GM23338 (cell line): ENCODE data around the gene SIK2.

Source experiments
- CREB1 ChIP-seq: fragments of 250-450 bp; sonication (Bioruptor Pico); IDR thresholded peaks from 2 replicates; pipeline ENCODE4 v1.5.0; 2020; ENCODE audit warnings: low read depth, mild to moderate bottlenecking, moderate library complexity
- EZH2 ChIP-seq: fragments of 200-600 bp; sonication (generic); IDR thresholded peaks from one replicate; pipeline ENCODE4 v1.8.0; 2017; ENCODE audit warnings: antibody characterized with exemption, mild to moderate bottlenecking, low read depth; ENCODE audit not compliant: unreplicated experiment
- EZH2phosphoT487 ChIP-seq: fragments of 200-600 bp; sonication (generic); IDR thresholded peaks from one replicate; pipeline ENCODE4 v1.8.1; 2018; ENCODE audit warnings: antibody characterized with exemption; ENCODE audit not compliant: unreplicated experiment
- POLR2AphosphoS5 ChIP-seq: IDR thresholded peaks from 2 replicates; pipeline ENCODE4 v1.6.1; 2016; ENCODE audit warnings: antibody characterized with exemption, low read depth
- TF ChIP-seq, protein P1 (sequence below), 2 experiments: fragments of 200-600 bp in 1 of 2; sonication (generic) in 1 of 2; conservative IDR thresholded peaks; 2 replicates each; pipeline versions ENCODE4 v1.5.1 to v1.6.1; 2016 to 2017; ENCODE audit warnings: antibody characterized with exemption in 2 of 2, low read depth in 2 of 2, mild to moderate bottlenecking in 2 of 2, moderate library complexity in 1 of 2
- TF ChIP-seq, protein P2 (sequence below): IDR thresholded peaks from one replicate; pipeline ENCODE4 v1.6.1; 2018; ENCODE audit warnings: antibody characterized with exemption; ENCODE audit not compliant: unreplicated experiment

DNA sequence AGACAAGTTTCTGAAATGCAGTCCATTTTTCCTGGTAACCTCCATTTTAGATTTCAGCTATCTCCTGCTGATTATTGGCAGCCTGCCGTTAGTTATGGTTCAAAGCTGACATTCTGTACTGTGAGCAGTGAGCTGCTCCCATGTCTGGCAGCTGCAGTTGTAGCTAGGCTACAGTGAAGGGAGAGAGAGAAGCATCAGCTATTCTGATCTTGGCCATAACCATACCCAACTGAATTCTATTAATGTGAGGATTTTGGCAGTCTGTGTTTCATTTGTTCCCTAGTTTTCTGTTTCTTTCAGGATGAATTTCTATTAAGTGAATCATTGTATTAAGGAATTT is 33.4 kb downstream of the SIK2 start:
- TF ChIP-seq EZH2: no peak
- TF ChIP-seq, protein P1, sequence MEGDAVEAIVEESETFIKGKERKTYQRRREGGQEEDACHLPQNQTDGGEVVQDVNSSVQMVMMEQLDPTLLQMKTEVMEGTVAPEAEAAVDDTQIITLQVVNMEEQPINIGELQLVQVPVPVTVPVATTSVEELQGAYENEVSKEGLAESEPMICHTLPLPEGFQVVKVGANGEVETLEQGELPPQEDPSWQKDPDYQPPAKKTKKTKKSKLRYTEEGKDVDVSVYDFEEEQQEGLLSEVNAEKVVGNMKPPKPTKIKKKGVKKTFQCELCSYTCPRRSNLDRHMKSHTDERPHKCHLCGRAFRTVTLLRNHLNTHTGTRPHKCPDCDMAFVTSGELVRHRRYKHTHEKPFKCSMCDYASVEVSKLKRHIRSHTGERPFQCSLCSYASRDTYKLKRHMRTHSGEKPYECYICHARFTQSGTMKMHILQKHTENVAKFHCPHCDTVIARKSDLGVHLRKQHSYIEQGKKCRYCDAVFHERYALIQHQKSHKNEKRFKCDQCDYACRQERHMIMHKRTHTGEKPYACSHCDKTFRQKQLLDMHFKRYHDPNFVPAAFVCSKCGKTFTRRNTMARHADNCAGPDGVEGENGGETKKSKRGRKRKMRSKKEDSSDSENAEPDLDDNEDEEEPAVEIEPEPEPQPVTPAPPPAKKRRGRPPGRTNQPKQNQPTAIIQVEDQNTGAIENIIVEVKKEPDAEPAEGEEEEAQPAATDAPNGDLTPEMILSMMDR (conservative IDR thresholded peaks at IDR 0.05; ENCODE audit: low read depth in 2 of 2): no peak
- no peak for TF ChIP-seq EZH2phosphoT487
- TF ChIP-seq, protein P2, sequence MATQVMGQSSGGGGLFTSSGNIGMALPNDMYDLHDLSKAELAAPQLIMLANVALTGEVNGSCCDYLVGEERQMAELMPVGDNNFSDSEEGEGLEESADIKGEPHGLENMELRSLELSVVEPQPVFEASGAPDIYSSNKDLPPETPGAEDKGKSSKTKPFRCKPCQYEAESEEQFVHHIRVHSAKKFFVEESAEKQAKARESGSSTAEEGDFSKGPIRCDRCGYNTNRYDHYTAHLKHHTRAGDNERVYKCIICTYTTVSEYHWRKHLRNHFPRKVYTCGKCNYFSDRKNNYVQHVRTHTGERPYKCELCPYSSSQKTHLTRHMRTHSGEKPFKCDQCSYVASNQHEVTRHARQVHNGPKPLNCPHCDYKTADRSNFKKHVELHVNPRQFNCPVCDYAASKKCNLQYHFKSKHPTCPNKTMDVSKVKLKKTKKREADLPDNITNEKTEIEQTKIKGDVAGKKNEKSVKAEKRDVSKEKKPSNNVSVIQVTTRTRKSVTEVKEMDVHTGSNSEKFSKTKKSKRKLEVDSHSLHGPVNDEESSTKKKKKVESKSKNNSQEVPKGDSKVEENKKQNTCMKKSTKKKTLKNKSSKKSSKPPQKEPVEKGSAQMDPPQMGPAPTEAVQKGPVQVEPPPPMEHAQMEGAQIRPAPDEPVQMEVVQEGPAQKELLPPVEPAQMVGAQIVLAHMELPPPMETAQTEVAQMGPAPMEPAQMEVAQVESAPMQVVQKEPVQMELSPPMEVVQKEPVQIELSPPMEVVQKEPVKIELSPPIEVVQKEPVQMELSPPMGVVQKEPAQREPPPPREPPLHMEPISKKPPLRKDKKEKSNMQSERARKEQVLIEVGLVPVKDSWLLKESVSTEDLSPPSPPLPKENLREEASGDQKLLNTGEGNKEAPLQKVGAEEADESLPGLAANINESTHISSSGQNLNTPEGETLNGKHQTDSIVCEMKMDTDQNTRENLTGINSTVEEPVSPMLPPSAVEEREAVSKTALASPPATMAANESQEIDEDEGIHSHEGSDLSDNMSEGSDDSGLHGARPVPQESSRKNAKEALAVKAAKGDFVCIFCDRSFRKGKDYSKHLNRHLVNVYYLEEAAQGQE: no peak
- TF ChIP-seq POLR2AphosphoS5: no peak
- no peak for TF ChIP-seq CREB1 (CRISPR knock-in tag)
